ENCODE results near the gene GFOD1.

DNA sequence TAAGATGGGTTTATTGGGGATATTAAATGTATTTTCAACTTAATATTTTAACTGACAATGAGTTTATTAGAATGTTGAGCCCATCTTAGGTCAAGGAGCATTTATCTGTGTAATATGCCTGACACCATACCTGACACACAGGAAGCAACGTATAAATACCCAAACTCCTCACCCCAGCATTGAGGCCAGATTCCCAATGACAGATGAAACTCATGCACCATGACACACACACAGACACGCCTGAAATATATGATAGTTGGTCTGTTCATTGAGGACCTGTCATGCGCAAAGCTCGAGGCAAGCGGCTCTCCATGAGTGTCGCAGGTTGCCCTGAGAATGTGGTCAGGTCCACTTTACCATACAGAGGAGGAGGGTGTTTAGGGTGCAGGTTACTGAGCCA lies 64.1 kb downstream of the GFOD1 start:
- TF ChIP-seq, protein P1, sequence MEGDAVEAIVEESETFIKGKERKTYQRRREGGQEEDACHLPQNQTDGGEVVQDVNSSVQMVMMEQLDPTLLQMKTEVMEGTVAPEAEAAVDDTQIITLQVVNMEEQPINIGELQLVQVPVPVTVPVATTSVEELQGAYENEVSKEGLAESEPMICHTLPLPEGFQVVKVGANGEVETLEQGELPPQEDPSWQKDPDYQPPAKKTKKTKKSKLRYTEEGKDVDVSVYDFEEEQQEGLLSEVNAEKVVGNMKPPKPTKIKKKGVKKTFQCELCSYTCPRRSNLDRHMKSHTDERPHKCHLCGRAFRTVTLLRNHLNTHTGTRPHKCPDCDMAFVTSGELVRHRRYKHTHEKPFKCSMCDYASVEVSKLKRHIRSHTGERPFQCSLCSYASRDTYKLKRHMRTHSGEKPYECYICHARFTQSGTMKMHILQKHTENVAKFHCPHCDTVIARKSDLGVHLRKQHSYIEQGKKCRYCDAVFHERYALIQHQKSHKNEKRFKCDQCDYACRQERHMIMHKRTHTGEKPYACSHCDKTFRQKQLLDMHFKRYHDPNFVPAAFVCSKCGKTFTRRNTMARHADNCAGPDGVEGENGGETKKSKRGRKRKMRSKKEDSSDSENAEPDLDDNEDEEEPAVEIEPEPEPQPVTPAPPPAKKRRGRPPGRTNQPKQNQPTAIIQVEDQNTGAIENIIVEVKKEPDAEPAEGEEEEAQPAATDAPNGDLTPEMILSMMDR (conservative IDR thresholded peaks at IDR 0.05 in 1 of 2, IDR thresholded peaks at IDR 0.05 in 1 of 2; ENCODE audit: low read depth in 1 of 2, low read length in 2 of 2) = no peak
- no peak for TF ChIP-seq EZH2 (IDR thresholded peaks at IDR 0.05; ENCODE audit: low read length, missing control alignments)

All from fibroblast of lung (primary cell).